ENCODE measurements around the gene MYCT1.

The MYCT1 gene

GRCh38 chr6:152695372-152696045 is 2.2 kb upstream of the MYCT1 start:
- no peak for DNase-seq
- TF ChIP-seq, protein P1, sequence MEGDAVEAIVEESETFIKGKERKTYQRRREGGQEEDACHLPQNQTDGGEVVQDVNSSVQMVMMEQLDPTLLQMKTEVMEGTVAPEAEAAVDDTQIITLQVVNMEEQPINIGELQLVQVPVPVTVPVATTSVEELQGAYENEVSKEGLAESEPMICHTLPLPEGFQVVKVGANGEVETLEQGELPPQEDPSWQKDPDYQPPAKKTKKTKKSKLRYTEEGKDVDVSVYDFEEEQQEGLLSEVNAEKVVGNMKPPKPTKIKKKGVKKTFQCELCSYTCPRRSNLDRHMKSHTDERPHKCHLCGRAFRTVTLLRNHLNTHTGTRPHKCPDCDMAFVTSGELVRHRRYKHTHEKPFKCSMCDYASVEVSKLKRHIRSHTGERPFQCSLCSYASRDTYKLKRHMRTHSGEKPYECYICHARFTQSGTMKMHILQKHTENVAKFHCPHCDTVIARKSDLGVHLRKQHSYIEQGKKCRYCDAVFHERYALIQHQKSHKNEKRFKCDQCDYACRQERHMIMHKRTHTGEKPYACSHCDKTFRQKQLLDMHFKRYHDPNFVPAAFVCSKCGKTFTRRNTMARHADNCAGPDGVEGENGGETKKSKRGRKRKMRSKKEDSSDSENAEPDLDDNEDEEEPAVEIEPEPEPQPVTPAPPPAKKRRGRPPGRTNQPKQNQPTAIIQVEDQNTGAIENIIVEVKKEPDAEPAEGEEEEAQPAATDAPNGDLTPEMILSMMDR (IDR thresholded peaks at IDR 0.05; ENCODE audit: low read depth, low read length), result no peak
- no peak overlapping the region for H3K4me3 ChIP-seq (ENCODE audit: low read depth, low read length)
- H3K36me3 ChIP-seq, result no peaks in the 10 kb centered on the region
- no peaks in the 10 kb centered on the region for H3K9me3 ChIP-seq (ENCODE audit: severe bottlenecking)
- H3K27me3 ChIP-seq (ENCODE audit: insufficient read depth, low read depth, severe bottlenecking), result peaks cover 10% of the 10 kb centered on the region
- H3K27ac ChIP-seq, result no peak overlapping the region

- no peak overlapping the region for H3K27ac ChIP-seq
- no peak overlapping the region for H3K4me3 ChIP-seq (ENCODE audit: low read depth, low read length)
- DNase-seq, result no peak
- peaks cover 8% of the 10 kb centered on the region for H3K27me3 ChIP-seq (ENCODE audit: insufficient read depth, low read depth, severe bottlenecking)
- TF ChIP-seq, protein P1 (IDR thresholded peaks at IDR 0.05; ENCODE audit: low read depth, low read length), result no peak
- no peaks in the 10 kb centered on the region for H3K9me3 ChIP-seq (ENCODE audit: severe bottlenecking)
- H3K36me3 ChIP-seq, result no peaks in the 10 kb centered on the region
These were observed 1.2 kb upstream of the MYCT1 start for GRCh38 chr6:152696522-152696921.

DNA sequence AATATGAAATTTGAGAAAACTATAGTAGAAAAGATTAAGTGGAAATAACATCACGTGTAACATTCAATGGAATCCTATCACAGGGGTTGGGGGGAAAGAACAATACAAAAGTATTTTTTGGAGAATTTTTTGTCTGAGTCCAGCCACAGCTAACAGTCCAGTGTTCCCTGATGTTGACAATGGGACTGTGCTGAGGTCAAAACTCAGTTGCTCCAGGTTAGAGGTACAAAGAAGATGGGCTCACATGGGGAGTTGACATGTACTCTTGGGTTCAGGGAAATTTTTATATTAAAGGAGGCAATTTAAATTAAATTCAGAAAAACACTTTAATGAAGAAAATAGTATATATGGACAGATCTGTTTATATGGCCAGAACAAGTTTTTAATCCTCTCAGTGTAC is 995 bp downstream of the MYCT1 start:
- Histone ChIP-seq H3K27me3 (ENCODE audit: insufficient read depth, low read depth, severe bottlenecking) (peaks cover 4% of the 10 kb centered on the region), H3K9me3 (ENCODE audit: severe bottlenecking) (no peaks in the 10 kb centered on the region), H3K4me3 (ENCODE audit: low read depth, low read length) (no peak overlapping the region), H3K27ac (no peak overlapping the region), H3K36me3 (no peaks in the 10 kb centered on the region)
- TF ChIP-seq, protein P1 (IDR thresholded peaks at IDR 0.05; ENCODE audit: low read depth, low read length), result no peak
- no peak for DNase-seq

DNA sequence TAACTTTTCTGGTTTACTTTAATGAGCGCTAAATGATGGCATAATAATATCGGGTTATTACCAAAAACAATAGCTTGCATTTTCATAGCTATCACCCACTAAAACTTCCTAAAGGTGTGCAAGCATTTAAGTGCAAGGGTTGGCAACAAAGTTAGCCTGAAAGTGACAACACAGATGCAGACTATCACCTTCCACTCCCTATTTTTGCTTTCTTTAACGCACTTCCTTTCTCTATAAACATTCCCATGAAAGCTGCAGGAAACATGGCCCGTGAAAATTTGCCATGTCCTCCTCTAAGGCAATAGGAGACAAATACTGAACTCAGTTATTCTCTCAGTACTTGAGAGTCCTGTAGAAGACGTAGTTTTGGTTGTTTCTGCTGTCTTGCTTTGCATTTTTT is 2.7 kb downstream of the MYCT1 start:
- no peak for DNase-seq
- TF ChIP-seq, protein P1 (IDR thresholded peaks at IDR 0.05; ENCODE audit: low read depth, low read length), result no peak
- no peaks in the 10 kb centered on the region for H3K36me3 ChIP-seq

GRCh38 chr6:152701081-152701862 is 3.6 kb downstream of the MYCT1 start:
- H3K27ac ChIP-seq, result no peak overlapping the region
- TF ChIP-seq, protein P1 (IDR thresholded peaks at IDR 0.05; ENCODE audit: low read depth, low read length), result peak; percentile 18; the same call in 1 of the 2 replicates
- H3K9me3 ChIP-seq (ENCODE audit: severe bottlenecking), result no peaks in the 10 kb centered on the region
- H3K36me3 ChIP-seq, result no peaks in the 10 kb centered on the region
- DNase-seq, result no peak
- no peak overlapping the region for H3K4me3 ChIP-seq (ENCODE audit: low read depth, low read length)
- peaks cover 4% of the 10 kb centered on the region for H3K27me3 ChIP-seq (ENCODE audit: insufficient read depth, low read depth, severe bottlenecking)

More for the DNA sequence above, 2.7 kb downstream of the MYCT1 start:
- H3K27ac ChIP-seq, result no peak overlapping the region
- H3K27me3 ChIP-seq (ENCODE audit: insufficient read depth, low read depth, severe bottlenecking), result peaks cover 4% of the 10 kb centered on the region
- no peaks in the 10 kb centered on the region for H3K9me3 ChIP-seq (ENCODE audit: severe bottlenecking)
- H3K4me3 ChIP-seq (ENCODE audit: low read depth, low read length), result no peak overlapping the region
